ENCODE measurements around the gene LEMD2.

Gene LEMD2

GRCh38 chr6:33738153-33738552, 50.8 kb downstream of the LEMD2 start:
- no peak for DNase-seq (ENCODE audit: low spot score)

- DNase-seq (ENCODE audit: low spot score) = no peak
Measured at GRCh38 chr6:33737267-33738026, 51.5 kb downstream of the LEMD2 start.

GRCh38 chr6:33735216-33735615, 53.7 kb downstream of the LEMD2 start:
- DNase-seq (ENCODE audit: low spot score) = no peak

DNA sequence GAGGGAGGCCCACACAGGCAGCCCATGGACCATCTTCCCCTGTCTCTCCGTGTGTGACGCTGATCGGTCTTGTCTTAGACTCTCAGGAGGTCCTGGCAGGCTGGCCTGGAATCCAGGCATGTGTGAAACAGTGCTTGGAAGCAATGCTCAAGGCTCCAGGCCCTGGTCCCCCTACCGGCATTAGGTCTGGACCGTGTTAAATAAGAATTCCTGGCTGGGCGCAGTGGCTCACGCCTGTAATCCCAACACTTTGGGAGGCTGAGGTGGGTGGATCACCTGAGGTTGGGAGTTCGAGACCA, 55.3 kb downstream of the LEMD2 start:
- DNase-seq (ENCODE audit: low spot score) = no peak

- no peak for DNase-seq (ENCODE audit: low spot score)
Measured at GRCh38 chr6:33732817-33733708, 55.9 kb downstream of the LEMD2 start.

DNA sequence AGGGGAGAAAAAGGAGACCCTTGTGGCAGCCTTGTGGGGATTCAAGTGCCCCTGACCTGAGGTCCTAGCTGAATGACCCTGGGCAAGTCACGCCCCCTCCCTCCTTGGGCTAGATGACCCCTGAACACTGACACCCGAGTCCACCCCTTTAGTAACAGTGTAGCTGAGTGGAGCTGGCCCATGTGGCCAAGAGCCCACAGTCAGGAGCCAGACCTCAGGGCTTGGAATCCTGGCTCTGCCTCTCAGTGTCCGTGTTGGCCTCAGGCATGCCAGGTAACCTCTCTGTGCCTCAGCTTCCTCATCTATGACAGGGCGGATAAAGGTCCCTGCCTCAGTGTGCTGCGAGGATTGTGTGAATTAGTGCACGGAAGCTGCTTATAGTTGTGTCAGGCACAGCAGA, 56.5 kb downstream of the LEMD2 start:
- no peak for DNase-seq (ENCODE audit: low spot score)

GRCh38 chr6:33731751-33732282, 57.1 kb downstream of the LEMD2 start:
- no peak for DNase-seq (ENCODE audit: low spot score)

- no peak for DNase-seq (ENCODE audit: low spot score)
Measured at GRCh38 chr6:33731035-33731434, 57.9 kb downstream of the LEMD2 start.

- no peak for DNase-seq (ENCODE audit: low spot score)
Measured at GRCh38 chr6:33730611-33731010, 58.3 kb downstream of the LEMD2 start.

- DNase-seq (ENCODE audit: low spot score) = no peak
Measured at GRCh38 chr6:33729059-33729458, 59.9 kb downstream of the LEMD2 start.

- no peak for DNase-seq (ENCODE audit: low spot score)
Measured at GRCh38 chr6:33728438-33728837, 60.5 kb downstream of the LEMD2 start.

DNA sequence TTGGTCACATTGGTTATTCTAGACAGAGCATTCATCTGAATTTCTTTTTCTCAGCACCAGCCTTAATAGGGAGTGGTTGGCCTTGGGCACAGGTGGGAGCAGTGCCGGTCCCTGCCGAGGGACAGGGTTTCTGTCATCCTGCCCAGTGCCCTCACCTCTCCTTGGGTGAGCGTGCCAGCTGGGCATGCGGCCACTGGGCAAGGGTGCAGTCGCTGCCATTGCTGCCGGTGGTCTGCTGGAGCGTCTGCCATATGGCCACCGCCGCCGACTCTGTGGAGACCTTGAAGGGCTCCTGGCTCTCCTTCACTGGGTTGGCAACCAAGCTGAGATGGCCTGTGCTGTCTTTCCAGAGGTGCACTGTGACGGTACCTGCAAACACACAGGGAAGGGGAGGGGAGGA, 61.0 kb downstream of the LEMD2 start:
- no peak for DNase-seq (ENCODE audit: low spot score)

DNA sequence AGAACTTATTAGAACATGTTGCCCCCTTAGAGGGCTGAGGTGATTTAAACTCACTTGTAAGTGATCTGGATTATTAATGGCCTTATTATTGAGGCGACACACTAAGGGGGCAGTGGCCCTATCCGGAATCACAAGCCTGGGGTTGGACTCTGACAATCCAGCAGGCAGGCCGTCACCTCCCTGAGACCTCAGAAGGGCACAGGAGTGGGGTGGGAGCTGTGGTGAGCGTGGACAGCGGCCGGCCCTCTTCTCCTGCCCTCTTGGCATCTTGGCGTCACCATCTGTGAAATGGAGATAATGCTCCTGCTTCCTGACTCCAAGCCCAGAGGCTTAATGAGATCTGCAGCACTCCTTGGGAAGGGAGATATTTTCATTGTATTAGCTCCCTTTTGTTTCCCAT, 61.8 kb downstream of the LEMD2 start:
- DNase-seq (ENCODE audit: low spot score) = no peak

- DNase-seq (ENCODE audit: low spot score) = no peak
Measured at GRCh38 chr6:33726696-33727095, 62.2 kb downstream of the LEMD2 start.

DNA sequence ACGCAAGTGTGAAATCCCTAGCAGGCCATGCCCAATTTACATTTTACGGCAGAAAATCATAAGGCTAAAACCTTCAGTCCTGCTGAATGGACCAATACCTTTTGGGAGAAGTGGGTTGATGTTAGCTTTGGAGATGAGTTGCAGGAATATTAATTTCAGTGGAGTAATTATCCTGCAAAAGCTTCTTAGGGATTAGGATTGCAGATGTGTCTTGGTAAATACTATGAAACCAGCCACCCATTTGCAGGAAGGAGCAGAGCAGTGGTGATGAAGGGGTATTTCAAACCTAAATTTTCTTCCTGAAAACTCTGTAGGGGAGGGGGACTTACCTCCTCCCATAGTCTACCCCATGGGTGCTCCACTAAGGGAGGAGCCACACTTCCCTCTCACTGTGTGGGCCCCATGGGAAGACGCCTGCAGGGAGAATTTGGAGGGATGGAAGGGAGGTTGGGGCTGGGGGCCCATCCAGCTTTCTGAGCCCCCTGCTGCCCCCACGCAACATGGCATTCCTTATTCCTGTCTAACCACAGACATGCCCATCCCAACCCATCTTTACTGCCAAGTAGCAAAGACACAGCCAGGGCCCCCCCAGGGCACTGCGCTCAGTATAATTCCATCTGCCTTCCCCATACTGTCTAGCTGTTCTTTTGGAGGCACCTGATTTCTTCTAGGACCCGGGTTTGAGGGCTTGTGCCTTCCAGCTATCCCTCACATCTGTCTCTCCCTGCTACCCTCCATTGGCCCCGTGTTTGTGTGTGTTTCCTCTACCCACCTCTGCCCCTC, 62.8 kb downstream of the LEMD2 start:
- no peak for DNase-seq (ENCODE audit: low spot score)

GRCh38 chr6:33725222-33725621, 63.7 kb downstream of the LEMD2 start:
- DNase-seq (ENCODE audit: low spot score) = no peak

GRCh38 chr6:33724102-33725023, 64.6 kb downstream of the LEMD2 start:
- DNase-seq (ENCODE audit: low spot score) = no peak

DNA sequence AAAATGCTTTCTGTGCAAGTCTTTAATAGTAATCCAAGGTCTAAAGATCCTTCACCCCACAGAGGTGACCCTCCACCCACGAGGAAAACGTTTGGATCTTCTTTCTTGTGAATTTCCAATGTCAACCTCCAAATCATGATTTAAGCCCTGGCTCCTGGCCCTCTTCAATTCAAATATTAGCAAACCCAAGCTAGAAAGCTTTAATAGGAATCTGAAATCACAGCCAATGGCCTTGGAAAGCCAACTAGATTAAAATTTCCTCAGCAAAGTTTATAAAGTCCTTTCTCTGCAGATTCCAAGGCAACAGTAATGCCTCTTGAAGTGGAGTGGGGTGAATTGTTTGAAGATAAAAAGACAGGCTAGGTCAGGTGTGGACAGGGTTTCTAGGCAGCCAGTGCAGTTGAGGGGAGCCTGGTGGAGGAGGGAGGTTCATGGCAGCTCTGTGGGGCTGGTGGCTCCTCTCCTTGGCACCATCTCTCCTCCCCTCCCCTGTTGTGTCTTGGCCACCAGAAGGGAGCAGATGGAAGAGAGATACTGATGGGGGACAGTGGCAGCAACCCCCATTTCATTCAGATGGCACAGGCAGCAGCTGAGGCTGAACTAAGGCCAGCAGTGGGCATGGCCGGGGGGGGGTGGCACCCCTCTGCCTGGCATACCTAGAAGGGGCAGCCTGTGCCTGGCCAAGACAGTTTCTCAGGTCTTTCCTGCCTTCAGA, 65.4 kb downstream of the LEMD2 start:
- DNase-seq (ENCODE audit: low spot score) = no peak

GRCh38 chr6:33722103-33722623, 66.8 kb downstream of the LEMD2 start:
- DNase-seq (ENCODE audit: low spot score) = no peak

DNA sequence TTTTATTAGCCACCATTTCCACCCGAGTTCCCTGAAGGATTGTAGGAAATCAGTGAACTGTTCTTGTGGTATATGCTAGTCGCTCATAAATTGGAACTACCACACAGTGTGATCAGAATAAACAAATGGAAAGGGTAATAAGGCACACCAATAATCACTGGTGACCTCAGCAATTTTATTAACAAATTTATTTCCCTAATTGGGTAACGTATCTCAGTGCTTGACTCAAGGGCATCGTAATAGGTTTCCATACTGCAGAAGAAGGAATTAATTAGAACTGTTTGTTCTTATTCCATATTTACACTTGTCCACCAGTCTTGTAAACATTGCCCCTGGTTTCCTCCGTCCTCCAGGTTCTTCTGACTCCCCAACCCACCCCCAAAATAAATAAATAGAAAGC, 67.4 kb downstream of the LEMD2 start:
- no peak for DNase-seq (ENCODE audit: low spot score)
